RWPE1 (cell line): Measurements from ENCODE around the gene CDH16.
"Not testable (repeated sequence)": the region's sequence is repeated elsewhere in the genome, so short reads cannot be mapped to it uniquely, and the experiment has no call there.

ENCODE experiments used
- CTCF ChIA-PET: fragments of 350-600 bp; sonication (Branson Sonifier 250); formaldehyde crosslinking; extraction: SDS; loops from one replicate; lab custom pipeline; 2021; lab: Yijun Ruan, JAX
- POLR2A ChIA-PET: fragments of 400-600 bp; formaldehyde crosslinking; extraction: SDS; loops from one replicate; lab custom pipeline; 2020; ENCODE audit warnings: antibody characterized with exemption; ENCODE audit not compliant: low non-redundant PET; lab: Yijun Ruan, JAX
- DNase-seq: peaks from one replicate; pipeline ENCODE4 v3.0.0; 2012; ENCODE audit warnings: low spot score
- H3K27ac ChIP-seq: fragments of 450-650 bp; 2 replicates; pipeline ENCODE4 v1.5.1; 2017
- TF ChIP-seq, protein P1 (sequence below): fragments of 450-650 bp; conservative IDR thresholded peaks from 2 replicates; pipeline ENCODE4 v1.5.1; 2017; ENCODE audit warnings: low read depth, mild to moderate bottlenecking

Gene CDH16

GRCh38 chr16:66958857-66959703 is 40.4 kb upstream of the CDH16 start:
- ChIA-PET POLR2A (no interaction called here), CTCF (interaction anchor here (0.6 to 2.2 kb wide), 5 partner anchors 59 to 318 kb away, joined by 3 to 8 read pairs (median 4); partner anchors contain the start of genes FBXL8 and TRADD)
- no peak overlapping the region for H3K27ac ChIP-seq
- TF ChIP-seq, protein P1, sequence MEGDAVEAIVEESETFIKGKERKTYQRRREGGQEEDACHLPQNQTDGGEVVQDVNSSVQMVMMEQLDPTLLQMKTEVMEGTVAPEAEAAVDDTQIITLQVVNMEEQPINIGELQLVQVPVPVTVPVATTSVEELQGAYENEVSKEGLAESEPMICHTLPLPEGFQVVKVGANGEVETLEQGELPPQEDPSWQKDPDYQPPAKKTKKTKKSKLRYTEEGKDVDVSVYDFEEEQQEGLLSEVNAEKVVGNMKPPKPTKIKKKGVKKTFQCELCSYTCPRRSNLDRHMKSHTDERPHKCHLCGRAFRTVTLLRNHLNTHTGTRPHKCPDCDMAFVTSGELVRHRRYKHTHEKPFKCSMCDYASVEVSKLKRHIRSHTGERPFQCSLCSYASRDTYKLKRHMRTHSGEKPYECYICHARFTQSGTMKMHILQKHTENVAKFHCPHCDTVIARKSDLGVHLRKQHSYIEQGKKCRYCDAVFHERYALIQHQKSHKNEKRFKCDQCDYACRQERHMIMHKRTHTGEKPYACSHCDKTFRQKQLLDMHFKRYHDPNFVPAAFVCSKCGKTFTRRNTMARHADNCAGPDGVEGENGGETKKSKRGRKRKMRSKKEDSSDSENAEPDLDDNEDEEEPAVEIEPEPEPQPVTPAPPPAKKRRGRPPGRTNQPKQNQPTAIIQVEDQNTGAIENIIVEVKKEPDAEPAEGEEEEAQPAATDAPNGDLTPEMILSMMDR: no peak
- no peak for DNase-seq

DNA sequence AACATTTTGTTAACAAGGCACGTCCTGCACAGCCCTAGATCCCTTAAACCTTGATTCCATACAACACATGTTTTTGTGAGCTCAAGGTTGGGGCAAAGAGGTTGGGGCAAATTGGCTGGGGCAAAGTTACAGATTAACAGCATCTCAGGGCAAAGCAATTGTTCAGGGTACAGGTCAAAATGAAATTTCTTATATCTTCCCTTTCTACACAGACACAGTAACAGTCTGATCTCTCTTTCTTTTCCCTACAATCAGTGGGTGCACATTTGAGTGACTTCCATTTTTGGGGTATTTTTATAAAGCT is 37.4 kb upstream of the CDH16 start:
- POLR2A ChIA-PET, DNase-seq, H3K27ac ChIP-seq: not testable (repeated sequence)
- CTCF ChIA-PET: interaction anchor here (0.6 to 1.6 kb wide), 3 partner anchors 19 to 199 kb away, joined by 4 to 8 read pairs (median 5); no protein-coding TSS in a partner anchor

DNA sequence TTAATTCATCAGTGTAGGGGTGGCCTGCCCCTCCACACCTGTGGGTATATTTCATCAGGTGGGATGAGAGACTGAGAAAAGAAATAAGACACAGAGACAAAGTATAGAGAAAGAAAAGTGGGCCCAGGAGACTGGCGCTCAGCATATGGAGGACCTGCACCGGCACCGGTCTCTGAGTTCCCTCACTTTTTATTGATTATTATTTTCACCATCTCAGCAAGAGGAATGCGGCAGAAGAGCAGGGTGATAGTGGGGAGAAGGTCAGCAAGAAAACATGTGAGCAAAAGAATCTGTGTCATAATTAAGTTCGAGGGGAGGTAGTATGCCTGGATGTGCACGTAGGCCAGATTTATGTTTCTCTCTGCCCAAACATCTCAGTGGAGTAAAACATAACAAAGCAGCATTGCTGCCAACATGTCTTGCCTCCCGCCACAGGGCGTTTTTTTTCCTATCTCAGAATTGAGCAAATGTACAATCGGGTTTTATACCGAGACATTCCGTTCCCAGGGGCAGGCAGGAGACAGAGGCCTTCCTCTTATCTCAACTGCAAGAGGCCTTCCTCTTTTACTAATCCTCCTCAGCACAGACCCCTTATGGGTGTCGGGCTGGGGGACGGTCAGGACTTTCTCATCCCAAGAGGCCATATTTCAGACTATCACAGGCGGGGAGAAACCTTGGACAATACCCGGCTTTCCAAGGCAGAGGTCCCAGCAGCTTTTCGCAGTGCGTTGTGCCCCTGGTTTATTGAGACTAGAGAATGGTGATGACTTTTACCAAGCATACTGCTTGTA is 36.9 kb upstream of the CDH16 start:
- H3K27ac ChIP-seq, DNase-seq, POLR2A ChIA-PET: not testable (repeated sequence)
- CTCF ChIA-PET: interaction anchor here (0.6 to 1.6 kb wide), 3 partner anchors 20 to 200 kb away, joined by 4 to 8 read pairs (median 5); no protein-coding TSS in a partner anchor

DNA sequence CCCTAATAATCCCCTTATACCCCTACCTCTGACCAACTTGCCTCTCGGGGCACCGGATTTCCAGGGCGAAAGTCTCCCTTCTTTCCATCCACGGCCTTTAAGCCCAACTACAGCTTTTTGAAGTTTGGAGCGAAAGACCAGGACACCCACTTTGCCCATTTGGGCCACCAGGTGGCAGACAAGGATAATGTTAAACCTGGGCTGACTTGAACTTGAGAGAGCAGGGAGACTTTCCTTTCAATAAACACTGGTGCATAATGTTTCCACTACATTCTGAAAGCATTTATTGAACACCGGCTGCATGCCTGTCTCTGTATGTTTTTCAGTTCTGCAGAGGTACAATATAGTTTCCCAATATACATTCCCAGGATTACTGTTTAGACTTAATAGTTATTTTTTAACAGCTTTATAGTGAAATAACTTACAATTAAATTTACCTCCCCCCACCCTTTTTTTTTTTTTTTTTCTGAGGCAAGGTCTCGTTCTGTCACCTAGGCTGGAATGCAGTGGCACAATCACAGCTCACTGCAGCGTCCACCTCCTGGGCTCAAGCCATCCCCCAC is 35.5 kb upstream of the CDH16 start:
- H3K27ac ChIP-seq: no peak overlapping the region
- CTCF ChIA-PET: interaction anchor here (0.6 to 1.7 kb wide), 11 partner anchors 10 to 572 kb away, joined by 3 to 12 read pairs (median 4); no protein-coding TSS in a partner anchor
- peak; percentile 82 for DNase-seq
- POLR2A ChIA-PET: interaction anchor here (0.7 kb wide), 1 partner anchor 216 kb away, joined by 4 read pairs; the partner anchor contains the start of gene NOL3
- TF ChIP-seq, protein P1: peak; percentile 82

DNA sequence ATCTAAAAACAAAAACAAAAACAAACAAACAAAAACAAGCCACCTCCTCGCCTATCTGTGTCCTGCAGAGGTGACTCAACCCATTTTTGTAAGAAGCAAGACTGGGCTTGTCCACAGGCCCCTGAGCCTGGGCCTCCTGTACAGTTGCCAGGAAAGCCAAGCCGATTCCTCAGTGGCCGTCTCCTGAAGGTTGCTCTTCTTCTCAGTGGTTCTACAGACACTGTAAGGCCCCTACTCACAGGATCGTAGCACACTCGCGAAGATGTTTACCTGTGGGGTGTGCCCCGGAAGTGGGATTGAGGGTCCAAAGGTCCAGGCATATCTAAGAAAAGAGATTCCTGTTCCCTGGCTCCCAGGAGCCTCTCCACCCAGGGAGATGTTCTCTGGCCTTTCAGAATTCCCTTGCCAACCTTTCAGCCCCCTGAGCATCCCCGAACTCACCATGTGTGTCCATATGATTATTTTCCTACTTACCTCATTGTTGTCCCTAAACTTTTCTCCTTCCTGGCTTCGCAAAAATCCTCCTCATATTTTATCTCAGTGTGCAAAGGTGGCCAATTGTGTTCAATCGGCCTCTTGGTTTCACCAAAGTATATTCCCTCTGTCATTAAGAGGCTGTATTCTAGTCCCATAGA is 34.9 kb upstream of the CDH16 start:
- ChIA-PET POLR2A (interaction anchor here (0.7 kb wide), 1 partner anchor 217 kb away, joined by 4 read pairs; the partner anchor contains the start of gene NOL3), CTCF (interaction anchor here (0.6 to 1.7 kb wide), 12 partner anchors 10 to 572 kb away, joined by 3 to 12 read pairs (median 4); no protein-coding TSS in a partner anchor)
- TF ChIP-seq, protein P1: no peak
- peak; percentile 61 for DNase-seq
- peak overlapping the region; percentile 17; the same call in 1 of the 2 replicates for H3K27ac ChIP-seq

- H3K27ac ChIP-seq: no peak overlapping the region
- ChIA-PET CTCF (interaction anchor here (0.6 to 0.9 kb wide), 4 partner anchors 15 to 202 kb away, joined by 3 to 4 read pairs (median 3); partner anchors contain the start of gene B3GNT9), POLR2A (interaction anchor here (0.5 kb wide), 1 partner anchor 60 kb away, joined by 11 read pairs; no protein-coding TSS in a partner anchor)
- no peak for DNase-seq
- TF ChIP-seq, protein P1: no peak
These were observed 33.9 kb upstream of the CDH16 start for GRCh38 chr16:66952430-66953110.
